ENCODE data around the gene CNIH2.

CNIH2 gene

GRCh38 chr11:66268244-66268951 is 9.6 kb upstream of the CNIH2 start, which contains the start of gene RAB1B:
RAB1B (plus strand) TSS chr11:66268639; CDS start chr11:66268680, 41 bp downstream.
- peak within 1 kb of the TSS; percentile 90 for H3K4me2 ChIP-seq (ENCODE audit: low read length)
- peak within 1 kb of the TSS; percentile 85 for H2AFZ ChIP-seq
- TF ChIP-seq, protein P1, sequence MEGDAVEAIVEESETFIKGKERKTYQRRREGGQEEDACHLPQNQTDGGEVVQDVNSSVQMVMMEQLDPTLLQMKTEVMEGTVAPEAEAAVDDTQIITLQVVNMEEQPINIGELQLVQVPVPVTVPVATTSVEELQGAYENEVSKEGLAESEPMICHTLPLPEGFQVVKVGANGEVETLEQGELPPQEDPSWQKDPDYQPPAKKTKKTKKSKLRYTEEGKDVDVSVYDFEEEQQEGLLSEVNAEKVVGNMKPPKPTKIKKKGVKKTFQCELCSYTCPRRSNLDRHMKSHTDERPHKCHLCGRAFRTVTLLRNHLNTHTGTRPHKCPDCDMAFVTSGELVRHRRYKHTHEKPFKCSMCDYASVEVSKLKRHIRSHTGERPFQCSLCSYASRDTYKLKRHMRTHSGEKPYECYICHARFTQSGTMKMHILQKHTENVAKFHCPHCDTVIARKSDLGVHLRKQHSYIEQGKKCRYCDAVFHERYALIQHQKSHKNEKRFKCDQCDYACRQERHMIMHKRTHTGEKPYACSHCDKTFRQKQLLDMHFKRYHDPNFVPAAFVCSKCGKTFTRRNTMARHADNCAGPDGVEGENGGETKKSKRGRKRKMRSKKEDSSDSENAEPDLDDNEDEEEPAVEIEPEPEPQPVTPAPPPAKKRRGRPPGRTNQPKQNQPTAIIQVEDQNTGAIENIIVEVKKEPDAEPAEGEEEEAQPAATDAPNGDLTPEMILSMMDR (IDR thresholded peaks at IDR 0.05), result no peak
- peaks cover 2% of the 10 kb centered on the region for H3K4me1 ChIP-seq
- no peaks in the 10 kb centered on the region for H3K79me2 ChIP-seq
- H3K9ac ChIP-seq, result peak within 1 kb of the TSS; percentile 14
- H3K27ac ChIP-seq, result peak within 1 kb of the TSS; percentile 97
- H3K9me3 ChIP-seq (ENCODE audit: control insufficient read depth, low read length), result no peaks in the 10 kb centered on the region
- H3K36me3 ChIP-seq (ENCODE audit: control insufficient read depth, insufficient read depth, low read length), result no peaks in the 10 kb centered on the region
- no peaks in the 10 kb centered on the region for H3K27me3 ChIP-seq (ENCODE audit: control insufficient read depth, insufficient read depth, low read length)
- peak within 1 kb of the TSS; percentile 87 for H3K4me3 ChIP-seq (ENCODE audit: low read depth, low read length)

GRCh38 chr11:66268952-66269905 is 8.7 kb upstream of the CNIH2 start:
- Histone ChIP-seq H2AFZ (peak overlapping the region; percentile 85), H3K4me3 (ENCODE audit: low read depth, low read length) (peak overlapping the region; percentile 87), H3K9me3 (ENCODE audit: control insufficient read depth, low read length) (no peaks in the 10 kb centered on the region), H3K4me2 (ENCODE audit: low read length) (peak overlapping the region; percentile 85), H3K27me3 (ENCODE audit: control insufficient read depth, insufficient read depth, low read length) (no peaks in the 10 kb centered on the region), H3K36me3 (ENCODE audit: control insufficient read depth, insufficient read depth, low read length) (no peaks in the 10 kb centered on the region), H3K4me1 (peaks cover 2% of the 10 kb centered on the region), H3K79me2 (no peaks in the 10 kb centered on the region), H3K9ac (peak overlapping the region; percentile 13), H3K27ac (peak overlapping the region; percentile 97)
- TF ChIP-seq, protein P1 (IDR thresholded peaks at IDR 0.05), result no peak

- Histone ChIP-seq H3K4me3 (ENCODE audit: low read depth, low read length) (no peak overlapping the region), H3K9me3 (ENCODE audit: control insufficient read depth, low read length) (no peaks in the 10 kb centered on the region), H3K27me3 (ENCODE audit: control insufficient read depth, insufficient read depth, low read length) (no peaks in the 10 kb centered on the region), H3K4me1 (peaks cover 2% of the 10 kb centered on the region), H3K36me3 (ENCODE audit: control insufficient read depth, insufficient read depth, low read length) (no peaks in the 10 kb centered on the region), H3K27ac (no peak overlapping the region), H3K9ac (no peak overlapping the region), H2AFZ (no peak overlapping the region), H3K79me2 (no peaks in the 10 kb centered on the region), H3K4me2 (ENCODE audit: low read length) (no peak overlapping the region)
- TF ChIP-seq, protein P1 (IDR thresholded peaks at IDR 0.05), result no peak
These were observed 6.2 kb upstream of the CNIH2 start for GRCh38 chr11:66271816-66272215.

DNA sequence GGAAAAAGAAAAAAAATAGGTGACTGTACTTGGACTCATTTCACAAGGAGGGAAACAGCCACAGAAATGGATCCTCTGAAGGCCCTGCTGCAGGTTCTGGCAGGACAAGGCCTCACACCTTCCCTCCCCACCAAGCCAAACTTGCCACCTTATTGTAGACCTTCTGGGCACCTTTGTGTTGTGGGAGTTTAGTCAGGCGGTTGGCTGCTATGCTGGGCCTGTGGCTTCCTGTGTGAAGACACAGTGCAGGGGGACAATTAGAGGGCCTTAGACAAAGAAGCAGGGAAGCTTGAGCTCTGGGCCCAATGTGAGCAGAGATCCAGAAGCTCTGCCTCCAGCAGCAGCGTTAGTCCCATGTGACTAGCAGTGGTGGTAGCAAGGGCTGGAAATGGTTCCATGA is 5.4 kb upstream of the CNIH2 start:
- Histone ChIP-seq H3K36me3 (ENCODE audit: control insufficient read depth, insufficient read depth, low read length) (no peaks in the 10 kb centered on the region), H2AFZ (no peak overlapping the region), H3K4me2 (ENCODE audit: low read length) (no peak overlapping the region), H3K27ac (no peak overlapping the region), H3K79me2 (no peaks in the 10 kb centered on the region), H3K9ac (no peak overlapping the region), H3K4me3 (ENCODE audit: low read depth, low read length) (no peak overlapping the region), H3K4me1 (peaks cover 2% of the 10 kb centered on the region), H3K27me3 (ENCODE audit: control insufficient read depth, insufficient read depth, low read length) (no peaks in the 10 kb centered on the region), H3K9me3 (ENCODE audit: control insufficient read depth, low read length) (no peaks in the 10 kb centered on the region)
- TF ChIP-seq, protein P1 (IDR thresholded peaks at IDR 0.05), result no peak

All from parathyroid adenoma (tissue), 2 donors.